Measurements from ENCODE around the gene PI4K2A.

- TF ChIP-seq POLR2A (IDR thresholded peaks at IDR 0.05) (no peak), CTCF (IDR thresholded peaks at IDR 0.05) (no peak)
Measured at GRCh38 chr10:97608991-97609561, 31.4 kb upstream of the PI4K2A start.
